ENCODE data around the gene CRCP.
"Not testable (repeated sequence)": the region's sequence is repeated elsewhere in the genome, so short reads cannot be mapped to it uniquely, and the experiment has no call there.

The CRCP gene

DNA sequence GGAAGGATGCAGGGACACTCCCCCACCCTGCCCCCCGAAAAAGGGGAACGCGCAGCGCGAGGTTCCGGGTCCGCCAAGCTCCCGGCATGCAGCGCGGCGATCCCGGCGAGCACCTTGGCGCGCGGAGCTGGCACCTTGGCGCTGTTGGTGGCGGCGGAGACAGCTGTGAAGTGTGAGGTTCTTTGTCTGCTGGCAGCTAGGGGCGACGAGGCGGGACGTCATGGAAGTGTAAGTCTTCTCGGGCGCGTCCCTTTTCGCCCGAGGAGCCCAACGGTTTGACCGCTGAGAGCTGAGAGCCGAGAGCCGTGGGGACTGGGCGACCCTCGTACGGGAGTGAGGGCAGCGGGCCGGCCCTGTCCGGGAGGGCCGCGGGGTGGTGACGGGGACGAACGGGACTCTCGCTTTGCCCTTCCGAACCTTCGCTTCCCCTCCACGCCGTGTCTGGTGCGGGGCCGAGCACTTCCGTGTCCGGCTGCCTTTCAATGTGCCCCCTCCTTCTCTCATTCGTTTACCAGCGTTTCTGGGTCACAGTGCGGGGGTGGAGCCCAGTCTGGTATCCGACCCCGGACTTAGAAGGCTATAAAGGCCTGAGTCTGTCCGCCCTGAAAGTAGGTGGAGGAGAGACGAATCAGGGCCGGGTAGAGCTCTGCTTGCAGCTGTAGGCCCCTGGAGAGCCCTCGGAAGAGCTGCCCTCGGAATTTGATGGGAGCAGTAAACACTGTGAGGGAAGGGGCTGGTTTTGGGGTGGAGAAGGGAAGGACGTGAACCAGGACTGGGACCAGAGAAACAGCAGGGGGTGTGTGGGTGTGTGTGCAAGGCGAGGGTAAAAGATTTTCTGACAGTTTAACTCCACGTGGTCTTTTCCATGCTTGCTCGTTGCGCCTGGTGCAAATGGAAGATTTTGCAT is at the start of gene CRCP:
TSS of gene CRCP (plus strand) at position 105 of the 907 bp plus-strand sequence. CDS start at position 221, 116 bp downstream.
- DNase-seq: peak; percentile 85

DNA sequence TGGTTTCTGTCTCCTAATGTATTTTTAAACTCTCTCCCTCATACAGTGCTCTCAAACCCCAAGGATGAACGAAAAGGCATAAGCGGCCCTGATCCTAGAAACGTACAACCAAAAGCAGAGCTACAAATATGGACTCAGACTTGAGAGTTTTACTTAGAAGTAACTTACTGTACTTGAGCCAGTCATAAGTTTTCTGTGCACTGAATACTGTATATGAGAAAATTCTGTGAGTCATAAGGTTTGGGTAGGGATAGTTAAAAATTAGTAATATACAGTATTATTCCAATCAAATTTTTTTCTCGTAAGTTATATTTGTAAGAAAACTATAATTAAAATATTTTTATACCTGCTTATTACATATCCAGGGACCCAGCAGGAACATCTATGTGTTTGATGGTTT is 44.9 kb upstream of the CRCP start:
- DNase-seq: no peak

DNA sequence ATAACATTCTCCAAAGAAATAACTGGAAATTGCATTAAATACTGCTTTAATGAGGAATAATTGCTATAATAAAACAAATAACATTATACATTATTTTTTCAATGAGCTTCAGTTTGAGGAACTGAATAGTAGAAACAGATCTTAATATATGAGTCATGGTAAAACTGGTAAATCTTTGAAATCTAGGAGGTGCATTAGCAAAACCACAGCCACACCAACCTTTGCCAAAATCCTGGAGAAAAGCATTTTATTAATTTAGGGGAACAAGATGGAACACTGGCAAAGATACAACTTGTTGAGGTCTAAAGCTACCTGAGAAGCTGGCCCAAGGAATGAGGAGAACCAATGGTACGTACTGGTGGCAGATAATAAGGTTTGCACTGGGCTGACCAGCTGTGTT is 44.4 kb upstream of the CRCP start:
- DNase-seq: no peak

DNA sequence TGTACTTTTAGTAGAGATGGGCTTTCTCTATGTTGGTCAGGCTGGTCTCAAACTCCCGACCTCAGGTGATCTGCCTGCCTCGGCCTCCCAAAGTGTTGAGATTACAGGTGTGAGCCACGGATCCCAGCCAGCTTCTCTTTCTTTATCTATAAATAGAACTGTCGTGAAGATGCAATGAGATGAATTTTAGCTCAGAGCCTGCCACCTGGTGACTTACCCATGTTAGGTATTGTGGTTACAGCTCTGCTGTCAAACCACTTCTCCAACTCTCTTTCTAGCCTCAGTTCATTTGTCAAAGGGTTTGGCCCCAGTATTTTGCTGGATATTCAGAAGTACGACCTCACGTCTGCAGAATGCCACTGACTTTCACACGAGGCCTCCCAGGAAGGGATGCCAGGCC is 42.4 kb upstream of the CRCP start:
- not testable (repeated sequence) for DNase-seq

DNA sequence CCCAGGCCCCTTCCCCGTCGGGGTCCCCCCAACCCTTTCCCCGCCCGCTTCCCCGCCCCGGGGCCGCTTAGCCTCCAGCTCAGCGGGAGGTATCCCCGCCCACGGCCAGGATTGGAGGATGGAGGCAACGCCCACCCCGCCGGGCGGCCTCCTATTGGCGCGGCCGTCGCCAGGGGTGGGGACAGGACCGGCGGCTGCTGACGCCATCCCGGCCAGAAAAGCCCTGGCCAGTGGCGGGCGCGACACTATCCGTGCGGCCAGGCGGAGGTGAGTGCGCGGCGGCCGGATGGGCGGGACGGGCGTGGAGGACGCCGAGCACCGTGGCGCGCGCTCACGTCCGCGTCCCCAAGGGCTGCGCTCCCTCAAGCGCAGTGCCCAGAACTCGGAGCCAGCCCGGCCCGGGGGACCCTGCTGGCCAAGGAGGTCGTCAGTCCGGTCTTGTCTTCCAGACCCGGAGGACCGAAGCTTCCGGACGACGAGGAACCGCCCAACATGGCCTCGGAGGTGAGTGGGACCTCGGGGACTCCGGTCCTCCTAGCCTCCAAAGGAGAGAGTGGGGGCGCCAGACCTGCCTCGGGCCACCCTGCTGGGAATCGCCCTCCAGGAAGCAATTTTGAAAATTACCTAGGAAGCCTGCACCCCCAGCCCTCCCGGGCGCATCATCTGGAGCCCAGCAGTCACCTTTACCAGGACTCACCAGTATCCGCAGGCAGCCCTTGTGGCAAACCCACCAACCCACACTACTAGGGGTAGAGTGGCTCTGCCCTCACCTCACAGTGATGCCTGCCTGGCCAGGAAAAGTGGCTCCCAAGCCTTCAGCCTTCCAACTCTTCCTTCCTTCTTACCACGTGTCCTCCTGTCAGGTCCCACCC is 38.8 kb upstream of the CRCP start, which contains the start of gene ASL:
TSS of gene ASL (plus strand) at position 230 of the 872 bp plus-strand sequence. CDS start at position 493, 263 bp downstream.
- DNase-seq: peak; percentile 90

DNA sequence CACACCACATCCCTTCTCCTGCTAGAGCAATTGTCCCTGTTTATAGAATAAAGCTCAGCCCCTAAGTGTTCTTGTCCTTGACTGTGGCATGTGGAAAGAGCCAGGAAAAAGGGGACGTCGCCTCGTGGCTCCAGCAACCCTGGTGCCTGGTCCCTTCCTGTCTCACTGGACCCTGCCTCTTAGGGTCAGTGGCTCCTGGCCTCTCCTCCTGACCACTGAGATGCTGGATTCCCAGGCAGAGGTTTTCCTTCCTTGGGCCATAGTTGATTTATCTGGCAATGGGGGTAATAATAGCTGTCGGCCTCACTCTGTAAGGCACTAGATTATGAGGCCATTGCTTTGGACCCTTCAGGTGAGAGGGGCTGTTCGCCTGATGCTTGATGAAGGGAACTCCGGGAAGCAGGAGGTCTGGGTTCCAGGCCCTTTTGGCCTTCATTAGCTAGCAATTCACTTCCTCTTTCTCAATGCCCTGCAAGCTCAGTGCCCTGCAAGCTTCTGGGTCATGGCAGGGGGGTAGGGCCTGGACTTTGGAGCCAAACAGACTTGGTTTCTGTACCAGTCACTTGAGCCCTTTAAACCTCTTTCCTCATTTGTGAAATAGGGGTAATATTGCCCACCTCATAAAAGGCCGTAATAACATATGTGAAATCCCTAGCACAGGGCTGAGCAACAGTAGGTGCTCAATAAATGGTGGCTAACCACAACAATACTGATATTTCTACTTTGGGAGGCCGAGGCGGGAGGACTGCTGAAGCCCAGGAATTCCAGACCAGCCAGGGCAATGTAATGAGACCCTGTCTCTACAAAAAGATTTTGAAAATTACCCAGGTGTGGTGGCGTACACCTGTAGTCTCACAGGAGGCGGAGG is 38.0 kb upstream of the CRCP start:
- no peak for DNase-seq

DNA sequence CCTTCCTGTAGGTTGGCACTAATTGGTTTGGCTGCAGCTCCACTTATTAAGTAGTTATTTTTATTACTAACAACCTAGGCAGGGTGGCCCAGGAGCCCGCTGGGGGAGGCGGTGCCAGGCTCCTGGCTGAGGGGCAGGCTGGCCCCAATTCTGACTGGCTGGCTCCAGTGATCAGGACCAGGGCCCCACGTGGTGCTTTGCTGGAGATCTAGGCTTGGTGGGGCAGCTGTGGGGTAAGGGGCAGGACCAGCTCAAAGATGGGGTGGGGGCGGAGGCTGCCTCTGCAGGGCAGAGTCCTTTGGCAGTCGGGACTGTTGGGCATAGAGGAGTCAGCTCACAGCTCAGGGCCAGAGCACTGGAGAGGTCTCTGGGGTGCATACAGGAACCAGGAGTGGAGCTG is 36.6 kb upstream of the CRCP start:
- DNase-seq: no peak

DNA sequence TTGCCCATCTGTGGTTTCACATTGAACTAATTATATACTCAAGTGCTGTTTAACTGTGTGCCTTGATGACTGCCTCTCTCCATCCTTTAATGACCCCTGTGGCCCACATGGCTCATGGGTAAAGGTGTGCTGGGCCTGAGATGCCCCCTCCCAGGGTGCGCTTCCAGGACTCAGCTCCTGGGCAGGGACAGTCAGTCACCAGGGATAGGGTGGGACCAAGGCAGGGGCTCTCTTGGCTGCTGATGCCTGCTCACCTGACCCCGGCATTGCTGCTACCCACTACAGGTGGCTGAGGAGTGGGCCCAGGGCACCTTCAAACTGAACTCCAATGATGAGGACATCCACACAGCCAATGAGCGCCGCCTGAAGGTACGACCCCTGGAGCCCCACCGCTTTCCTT is 32.6 kb upstream of the CRCP start:
- DNase-seq: no peak

DNA sequence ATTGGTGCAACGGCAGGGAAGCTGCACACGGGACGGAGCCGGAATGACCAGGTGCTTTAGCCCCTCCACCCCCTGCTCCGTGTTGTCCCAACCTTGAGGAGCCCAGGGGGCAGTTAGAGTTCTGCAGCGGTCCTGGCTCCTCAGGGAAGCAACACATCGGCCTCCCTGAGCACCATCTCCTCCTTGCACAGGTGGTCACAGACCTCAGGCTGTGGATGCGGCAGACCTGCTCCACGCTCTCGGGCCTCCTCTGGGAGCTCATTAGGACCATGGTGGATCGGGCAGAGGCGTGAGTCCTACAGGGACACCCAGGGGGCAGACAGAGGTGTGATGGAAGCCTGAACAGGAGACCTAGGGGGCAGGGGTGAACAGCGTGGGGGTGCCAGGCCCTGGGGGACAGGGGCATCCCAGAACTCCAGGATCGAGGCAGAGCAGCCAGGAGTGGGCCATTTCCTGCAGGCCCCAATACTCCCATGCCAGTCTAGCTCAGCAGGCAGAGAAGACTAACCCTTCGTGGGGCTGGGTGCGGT is 31.7 kb upstream of the CRCP start:
- DNase-seq: no peak

DNA sequence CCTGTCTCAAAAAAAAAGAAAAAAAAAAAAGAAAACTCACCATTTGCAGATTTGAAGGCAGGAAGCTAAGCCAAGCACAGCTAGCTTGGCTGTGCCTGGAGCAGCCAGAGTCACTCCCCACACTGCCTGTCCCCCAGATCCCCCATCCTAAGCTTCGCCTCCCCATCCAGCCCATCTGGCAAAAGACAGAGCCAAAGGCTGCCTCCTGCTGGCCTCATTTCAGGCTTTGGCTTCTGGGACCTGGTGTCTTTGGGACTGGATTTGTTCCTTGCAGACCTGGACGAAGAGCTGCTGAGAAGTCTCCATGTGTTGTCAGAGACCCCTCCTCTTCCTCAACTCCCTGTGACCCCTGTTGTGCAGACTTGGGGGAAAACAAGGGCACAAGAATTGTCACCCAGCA is 31.0 kb upstream of the CRCP start:
- DNase-seq: no peak

DNA sequence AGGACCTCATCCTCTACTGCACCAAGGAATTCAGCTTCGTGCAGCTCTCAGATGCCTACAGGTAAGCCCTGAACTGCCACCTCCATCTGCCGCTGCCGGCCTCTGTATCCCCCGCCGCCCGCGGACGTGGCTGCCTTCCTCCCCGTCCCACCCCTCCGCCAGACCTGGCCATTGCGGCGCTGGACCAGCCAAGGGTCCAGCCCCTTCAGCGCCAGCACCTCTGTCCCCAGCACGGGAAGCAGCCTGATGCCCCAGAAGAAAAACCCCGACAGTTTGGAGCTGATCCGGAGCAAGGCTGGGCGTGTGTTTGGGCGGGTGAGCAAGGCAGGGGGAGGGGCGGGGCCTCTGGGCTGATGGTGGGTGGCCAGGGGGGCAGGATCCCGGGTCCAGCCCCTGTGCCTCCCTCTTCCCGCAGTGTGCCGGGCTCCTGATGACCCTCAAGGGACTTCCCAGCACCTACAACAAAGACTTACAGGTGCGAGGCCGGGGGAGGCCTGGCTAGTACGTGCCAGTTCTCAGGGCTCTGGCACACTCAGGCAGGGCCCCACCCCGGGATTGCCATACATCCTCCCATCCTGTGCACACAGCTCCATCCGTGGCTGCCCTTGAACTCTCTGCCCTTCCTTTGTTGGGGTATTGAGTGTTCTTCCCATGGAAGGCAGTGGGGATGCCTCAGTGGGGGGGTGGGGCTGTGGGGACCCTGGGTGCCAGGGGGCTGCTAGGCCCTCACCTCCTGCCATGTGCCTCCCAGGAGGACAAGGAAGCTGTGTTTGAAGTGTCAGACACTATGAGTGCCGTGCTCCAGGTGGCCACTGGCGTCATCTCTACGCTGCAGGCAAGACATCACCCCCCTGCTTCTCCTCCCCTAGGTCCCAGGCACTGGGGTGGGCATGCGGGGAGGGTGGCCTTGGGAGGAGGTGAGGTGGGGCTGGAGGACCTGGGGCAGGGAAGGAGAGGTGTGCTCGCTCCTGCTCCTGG is 25.5 kb upstream of the CRCP start:
- no peak for DNase-seq

DNA sequence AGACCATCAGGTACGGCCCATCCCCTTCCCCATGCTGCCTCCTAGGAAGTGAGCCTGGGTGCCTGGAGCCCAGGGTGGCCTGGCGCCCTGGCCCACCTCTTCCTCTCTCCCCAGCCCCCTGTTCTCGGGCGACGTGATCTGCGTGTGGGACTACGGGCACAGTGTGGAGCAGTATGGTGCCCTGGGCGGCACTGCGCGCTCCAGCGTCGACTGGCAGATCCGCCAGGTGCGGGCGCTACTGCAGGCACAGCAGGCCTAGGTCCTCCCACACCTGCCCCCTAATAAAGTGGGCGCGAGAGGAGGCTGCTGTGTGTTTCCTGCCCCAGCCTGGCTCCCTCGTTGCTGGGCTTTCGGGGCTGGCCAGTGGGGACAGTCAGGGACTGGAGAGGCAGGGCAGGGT is 22.0 kb upstream of the CRCP start:
- DNase-seq: no peak

DNA sequence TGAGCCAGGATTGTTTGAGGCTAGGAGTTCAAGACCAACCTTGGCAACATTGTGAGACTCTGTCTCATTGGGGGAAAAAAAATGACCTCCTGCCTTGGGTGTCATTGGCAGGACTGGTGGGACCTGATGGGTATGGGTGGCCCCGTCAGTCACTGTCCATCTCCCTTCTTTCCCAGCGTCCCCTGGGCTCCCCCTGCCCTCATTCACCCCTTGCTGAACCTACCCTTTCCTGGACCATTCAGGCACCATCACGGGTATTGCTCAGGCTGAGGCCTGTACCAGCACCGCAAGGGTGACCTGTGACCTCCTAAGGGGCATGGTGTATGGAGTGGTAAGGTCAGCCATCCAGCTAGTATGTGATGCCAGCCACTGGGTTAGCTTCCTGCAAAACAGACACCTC is 19.6 kb upstream of the CRCP start:
- no peak for DNase-seq

DNA sequence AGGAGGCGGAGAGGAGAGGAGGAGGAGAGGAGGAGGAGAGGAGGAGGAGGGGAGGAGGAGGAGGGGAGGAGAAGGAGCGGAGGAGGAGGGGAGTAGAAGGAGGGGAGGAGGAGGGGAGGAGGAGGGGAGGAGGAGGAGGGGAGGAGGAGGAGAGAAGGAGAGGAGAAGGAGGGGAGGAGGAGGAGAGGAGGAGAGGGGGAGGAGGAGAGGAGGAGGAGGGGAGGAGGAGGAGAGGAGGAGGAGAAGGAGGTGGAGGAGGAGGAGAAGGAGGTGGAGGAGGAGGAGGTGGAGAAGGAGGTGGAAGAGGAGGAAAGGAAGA is 15.5 kb upstream of the CRCP start:
- DNase-seq: no peak

DNA sequence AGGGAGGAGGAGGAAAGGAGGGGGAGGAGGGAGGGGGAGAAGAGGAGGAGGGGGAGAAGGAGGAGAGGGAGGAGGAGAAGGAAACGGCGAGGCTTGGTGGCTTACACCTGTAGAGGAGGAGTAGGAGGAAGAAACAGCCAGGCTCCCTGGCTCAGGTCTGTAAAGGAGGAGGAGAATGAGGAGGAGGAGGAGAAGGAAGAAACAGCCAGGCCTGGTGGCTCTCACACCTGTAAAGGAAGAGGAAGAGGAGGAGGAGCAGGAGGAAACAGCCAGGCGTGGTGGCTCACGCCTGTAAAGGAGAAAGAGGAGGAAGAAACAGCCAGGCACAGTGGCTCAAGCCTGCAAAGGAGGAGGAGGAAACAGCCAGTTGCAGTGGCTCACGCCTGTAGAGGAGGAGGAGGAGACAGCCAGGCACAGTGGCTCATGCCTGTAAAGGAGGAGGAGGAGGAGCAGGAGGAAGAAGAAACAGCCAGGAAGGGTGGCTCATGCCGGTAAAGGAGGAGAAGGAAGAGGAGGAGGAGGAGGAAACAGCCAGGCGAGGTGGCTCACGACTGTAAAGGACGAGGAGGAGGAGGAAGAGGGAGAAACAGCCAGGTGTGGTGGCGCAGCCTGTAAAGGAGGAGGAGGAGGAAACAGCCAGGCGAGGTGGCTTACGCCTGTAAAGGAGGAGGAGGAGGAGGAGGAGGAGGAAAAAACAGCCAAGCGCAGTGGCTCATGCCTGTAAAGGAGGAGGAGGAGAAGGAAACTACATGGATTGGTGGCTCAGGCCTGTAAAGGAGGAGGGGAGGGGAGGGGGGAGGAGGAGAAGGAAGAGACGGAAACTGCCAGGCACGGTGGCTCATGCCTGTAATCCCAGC is 14.9 kb upstream of the CRCP start:
- DNase-seq: peak; percentile 16

DNA sequence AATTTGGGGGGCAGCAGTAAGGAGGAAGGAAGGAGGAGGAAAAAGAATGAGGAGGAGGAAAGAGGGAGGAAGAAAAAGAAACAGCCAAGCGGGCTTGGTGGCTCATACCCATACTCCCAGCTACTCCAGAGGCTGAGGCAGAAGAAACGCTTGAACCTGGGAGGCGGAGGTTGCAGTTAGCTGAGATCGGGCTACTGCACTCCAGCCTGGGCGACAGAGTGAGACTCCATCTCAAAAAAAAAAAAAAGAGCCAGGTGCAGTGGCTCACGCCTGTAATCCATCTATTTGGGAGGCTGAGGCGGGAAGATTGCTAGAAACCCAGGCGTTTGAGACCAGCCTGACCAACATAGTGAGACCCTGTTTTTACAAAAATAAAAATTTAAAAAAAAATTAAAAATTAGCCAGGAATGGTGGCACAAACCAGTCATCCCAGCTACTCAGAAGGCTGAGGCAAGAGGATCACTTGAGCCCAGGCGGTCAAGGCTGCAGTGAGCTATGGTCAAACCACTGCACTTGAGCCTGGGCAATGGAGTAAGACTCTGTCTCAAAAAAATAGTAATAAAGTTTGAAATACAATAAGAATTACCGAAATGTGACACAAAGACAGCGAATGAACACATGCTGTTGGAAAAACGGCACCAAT is 14.1 kb upstream of the CRCP start:
- no peak for DNase-seq

DNA sequence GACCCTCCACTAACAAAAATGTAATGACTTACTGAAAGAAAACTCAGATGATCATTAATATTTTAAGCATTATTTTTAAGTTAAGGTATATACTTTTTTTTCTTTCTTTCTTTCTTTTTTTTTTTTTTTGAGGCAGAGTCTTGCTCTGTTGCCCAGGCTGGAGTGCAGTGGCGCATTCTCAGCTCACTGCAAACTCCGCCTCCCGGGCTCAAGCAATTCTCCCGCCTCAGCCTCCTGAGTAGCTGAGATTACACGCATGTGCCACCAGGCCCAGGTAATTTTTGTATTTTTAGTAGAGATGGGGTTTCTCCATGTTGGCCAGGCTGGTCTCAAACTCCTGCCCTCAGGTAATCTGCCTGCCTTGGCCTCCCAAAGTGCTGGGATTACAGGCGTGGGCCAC is 12.5 kb upstream of the CRCP start:
- not testable (repeated sequence) for DNase-seq

DNA sequence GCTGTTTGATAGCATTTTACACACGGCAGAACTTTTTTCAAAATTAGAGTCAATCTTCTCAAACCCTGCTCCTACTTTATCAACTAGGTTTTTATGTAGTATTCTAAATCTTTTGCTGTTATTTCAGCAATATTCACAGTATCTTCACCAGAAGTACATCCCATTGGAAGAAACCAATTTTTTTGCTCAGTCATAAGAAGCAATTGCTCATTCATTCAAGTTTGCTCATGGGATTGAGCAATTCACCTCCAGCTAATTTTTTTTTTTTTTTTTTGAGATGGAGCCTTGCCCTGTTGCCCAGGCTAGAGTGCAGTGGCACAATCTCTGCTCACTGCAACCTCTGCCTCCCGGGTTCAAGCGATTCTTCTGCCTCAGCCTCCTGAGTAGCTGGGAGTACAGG is 10.7 kb upstream of the CRCP start:
- not testable (repeated sequence) for DNase-seq

DNA sequence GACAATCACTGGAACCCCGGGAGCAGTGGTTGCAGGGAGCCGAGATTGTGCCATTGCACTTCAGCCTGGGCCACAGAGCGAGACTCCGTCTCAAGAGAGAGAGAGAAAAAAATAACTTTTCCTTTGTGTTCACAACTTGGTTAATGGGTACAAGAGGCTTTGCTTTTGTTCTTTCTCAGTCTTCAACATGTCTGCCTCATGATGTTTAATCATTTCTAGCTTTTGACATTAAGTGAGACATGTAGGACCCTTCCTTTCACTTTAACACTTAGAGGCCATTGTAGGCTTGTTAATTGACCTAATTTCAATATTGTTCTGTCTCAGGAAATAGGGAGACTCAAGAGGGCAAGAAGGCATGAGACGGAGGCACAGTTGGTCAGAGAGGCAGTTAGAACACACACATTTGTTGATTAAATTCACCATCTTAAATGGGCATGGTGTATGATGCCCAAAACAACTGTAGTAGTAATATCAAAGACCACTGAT is 9.3 kb upstream of the CRCP start:
- DNase-seq: no peak

DNA sequence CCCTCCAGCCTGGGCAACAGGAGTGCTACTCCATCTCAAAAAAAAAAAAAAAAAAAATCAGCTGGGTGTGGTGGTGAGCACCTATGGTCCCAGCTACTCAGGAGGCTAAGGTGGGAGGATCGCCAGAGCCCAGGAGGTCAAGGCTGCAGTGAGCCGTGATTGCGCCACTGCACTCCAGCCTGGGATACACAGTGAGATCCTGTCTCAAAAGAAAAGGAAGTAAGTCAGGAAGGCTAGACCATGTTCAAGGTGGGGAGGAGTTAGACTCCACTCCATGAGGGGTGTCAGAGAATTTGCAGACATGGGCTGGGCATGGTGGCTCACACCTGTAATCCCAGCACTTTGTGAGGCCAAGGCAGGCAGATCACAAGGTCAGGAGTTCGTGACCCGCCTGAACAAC is 6.2 kb upstream of the CRCP start:
- DNase-seq: not testable (repeated sequence)
